ENCODE results near the gene CCS.

DNA sequence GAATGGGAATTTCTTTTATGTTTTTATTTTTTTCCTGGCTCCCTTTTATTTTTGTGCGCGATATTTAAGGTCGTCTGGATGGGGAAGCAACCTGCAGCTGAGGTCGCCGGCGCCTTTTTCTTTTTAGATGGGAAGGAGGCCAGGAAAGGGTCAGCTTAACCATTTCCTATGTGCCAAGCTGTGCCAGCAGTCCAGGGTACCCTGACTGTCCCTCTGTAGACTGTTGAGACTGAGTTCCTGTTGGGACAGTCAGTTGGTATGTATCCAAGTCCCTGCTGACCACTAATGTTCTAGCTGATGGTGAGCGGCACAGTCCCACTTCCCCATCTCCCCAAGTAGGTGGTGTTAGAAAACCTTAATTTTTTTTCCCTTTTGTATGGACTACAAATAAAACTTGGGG is 33.9 kb downstream of the CCS start:
- TF ChIP-seq, protein P1, sequence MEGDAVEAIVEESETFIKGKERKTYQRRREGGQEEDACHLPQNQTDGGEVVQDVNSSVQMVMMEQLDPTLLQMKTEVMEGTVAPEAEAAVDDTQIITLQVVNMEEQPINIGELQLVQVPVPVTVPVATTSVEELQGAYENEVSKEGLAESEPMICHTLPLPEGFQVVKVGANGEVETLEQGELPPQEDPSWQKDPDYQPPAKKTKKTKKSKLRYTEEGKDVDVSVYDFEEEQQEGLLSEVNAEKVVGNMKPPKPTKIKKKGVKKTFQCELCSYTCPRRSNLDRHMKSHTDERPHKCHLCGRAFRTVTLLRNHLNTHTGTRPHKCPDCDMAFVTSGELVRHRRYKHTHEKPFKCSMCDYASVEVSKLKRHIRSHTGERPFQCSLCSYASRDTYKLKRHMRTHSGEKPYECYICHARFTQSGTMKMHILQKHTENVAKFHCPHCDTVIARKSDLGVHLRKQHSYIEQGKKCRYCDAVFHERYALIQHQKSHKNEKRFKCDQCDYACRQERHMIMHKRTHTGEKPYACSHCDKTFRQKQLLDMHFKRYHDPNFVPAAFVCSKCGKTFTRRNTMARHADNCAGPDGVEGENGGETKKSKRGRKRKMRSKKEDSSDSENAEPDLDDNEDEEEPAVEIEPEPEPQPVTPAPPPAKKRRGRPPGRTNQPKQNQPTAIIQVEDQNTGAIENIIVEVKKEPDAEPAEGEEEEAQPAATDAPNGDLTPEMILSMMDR (conservative IDR thresholded peaks at IDR 0.05; ENCODE audit: low read depth, low read length) = no peak
- TF ChIP-seq SMC3 (IDR thresholded peaks at IDR 0.05; ENCODE audit: low read depth, low read length) = no peak
- TF ChIP-seq RFX5 (IDR thresholded peaks at IDR 0.05; ENCODE audit: low read depth, low read length) = no peak
- no peak for TF ChIP-seq CHD1 (IDR thresholded peaks at IDR 0.05; ENCODE audit: low read depth, low read length)
- TF ChIP-seq POLR2A (IDR thresholded peaks at IDR 0.05; ENCODE audit: low read depth, low read length) = no peak
- TF ChIP-seq, protein P2, sequence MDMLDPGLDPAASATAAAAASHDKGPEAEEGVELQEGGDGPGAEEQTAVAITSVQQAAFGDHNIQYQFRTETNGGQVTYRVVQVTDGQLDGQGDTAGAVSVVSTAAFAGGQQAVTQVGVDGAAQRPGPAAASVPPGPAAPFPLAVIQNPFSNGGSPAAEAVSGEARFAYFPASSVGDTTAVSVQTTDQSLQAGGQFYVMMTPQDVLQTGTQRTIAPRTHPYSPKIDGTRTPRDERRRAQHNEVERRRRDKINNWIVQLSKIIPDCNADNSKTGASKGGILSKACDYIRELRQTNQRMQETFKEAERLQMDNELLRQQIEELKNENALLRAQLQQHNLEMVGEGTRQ (IDR thresholded peaks at IDR 0.05; ENCODE audit: low read depth, low read length) = no peak
- no peak for TF ChIP-seq RAD21 (IDR thresholded peaks at IDR 0.05; ENCODE audit: low read length)
- no peak for TF ChIP-seq MXI1 (IDR thresholded peaks at IDR 0.05; ENCODE audit: borderline replicate concordance, low read depth, low read length)
- TF ChIP-seq NFE2L2 (IDR thresholded peaks at IDR 0.05; ENCODE audit: low read depth, low read length) = no peak

All from IMR-90 (cell line).